IMR-90 (cell line): ENCODE measurements around the gene VILL. TPM values are rescaled to one million over a fixed set of nuclear protein-coding genes. Genes with fewer than 3 reads are reported as not detected.

Source experiments
- ATAC-seq: fragments of 200-7000 bp; cut with Tn5 transposase; 2 replicates; pipeline ENCODE4 v1.9.1; 2020; ENCODE audit warnings: low read depth, mild to moderate bottlenecking, moderate library complexity
- BruUV-seq: library from RNA; stranded (reverse); fragments of 400-500 nt; replicated peaks from 2 replicates; lab custom pipeline; 2021; lab: Mats Ljungman, UMichigan
- CTCF ChIA-PET: fragments of 300-600 bp; formaldehyde crosslinking; extraction: SDS; loops from one replicate; lab custom pipeline; 2021; ENCODE audit warnings: antibody characterized with exemption; lab: Yijun Ruan, JAX
- POLR2A ChIA-PET: fragments of 300-600 bp; sonication (Branson Sonifier 250); formaldehyde crosslinking; loops from one replicate; lab custom pipeline; 2022; ENCODE audit warnings: antibody characterized with exemption; ENCODE audit not compliant: unreplicated experiment; lab: Charles Lee
- DNase-seq: peaks from one replicate; pipeline ENCODE4 v3.0.0; 2013
- H2AFZ ChIP-seq: replicated peaks from 2 replicates; pipeline ENCODE3; 2013; ENCODE audit warnings: low read length, mild to moderate bottlenecking; ENCODE audit not compliant: poor library complexity
- H2AK5ac ChIP-seq: 2 replicates; pipeline ENCODE4 v1.6.1; 2013; ENCODE audit warnings: low read depth, low read length, inconsistent platforms
- H2AK9ac ChIP-seq: replicated peaks from 2 replicates; pipeline ENCODE3; 2013; ENCODE audit warnings: mild to moderate bottlenecking, low read depth, low read length, moderate library complexity; ENCODE audit not compliant: poor library complexity
- H2BK120ac ChIP-seq: 2 replicates; pipeline ENCODE4 v1.6.1; 2013; ENCODE audit warnings: low read depth, low read length, inconsistent platforms
- H2BK15ac ChIP-seq: 3 replicates; pipeline ENCODE4 v1.6.1; 2013; ENCODE audit warnings: low read depth, low read length, inconsistent platforms
- H2BK20ac ChIP-seq: 2 replicates; pipeline ENCODE4 v1.6.1; 2013; ENCODE audit warnings: low read depth, mild to moderate bottlenecking, inconsistent platforms, low read length, moderate library complexity
- H2BK5ac ChIP-seq: 2 replicates; pipeline ENCODE4 v1.6.1; 2013; ENCODE audit warnings: mild to moderate bottlenecking, low read depth, low read length, inconsistent platforms; ENCODE audit not compliant: poor library complexity, severe bottlenecking
- H3K14ac ChIP-seq: replicated peaks from 2 replicates; pipeline ENCODE4 v1.6.1; 2013; ENCODE audit warnings: low read depth, low read length, inconsistent platforms
- H3K18ac ChIP-seq: 2 replicates; pipeline ENCODE4 v1.6.1; 2013; ENCODE audit warnings: low read depth, low read length, control low read depth
- H3K23ac ChIP-seq: 2 replicates; pipeline ENCODE4 v1.6.1; 2013; ENCODE audit warnings: low read depth, low read length, inconsistent platforms
- H3K27ac ChIP-seq: 2 replicates; pipeline ENCODE4 v1.5.1; 2013; ENCODE audit warnings: mild to moderate bottlenecking, control low read depth, low read length; ENCODE audit not compliant: insufficient read depth
- H3K27me3 ChIP-seq: 2 replicates; pipeline ENCODE4 v1.6.1; 2013; ENCODE audit warnings: low read length; ENCODE audit not compliant: control insufficient read depth, insufficient read depth
- H3K36me3 ChIP-seq: 2 replicates; pipeline ENCODE4 v1.6.1; 2013; ENCODE audit warnings: low read length, mixed read lengths; ENCODE audit not compliant: control insufficient read depth, insufficient read depth
- H3K4ac ChIP-seq: 2 replicates; pipeline ENCODE4 v1.6.1; 2013; ENCODE audit warnings: low read depth, low read length, inconsistent platforms
- H3K4me1 ChIP-seq: 2 replicates; pipeline ENCODE4 v1.6.1; 2013; ENCODE audit warnings: low read length, mixed read lengths; ENCODE audit not compliant: control insufficient read depth, insufficient read depth
- H3K4me2 ChIP-seq: 2 replicates; pipeline ENCODE4 v1.6.1; 2013; ENCODE audit warnings: low read depth, mild to moderate bottlenecking, control low read depth, low read length, moderate library complexity
- H3K4me3 ChIP-seq: 2 replicates; pipeline ENCODE4 v1.5.1; 2013; ENCODE audit warnings: low read depth, mild to moderate bottlenecking, control low read depth, low read length, moderate library complexity; ENCODE audit not compliant: insufficient read depth
- H3K56ac ChIP-seq: 2 replicates; pipeline ENCODE4 v1.6.1; 2013; ENCODE audit warnings: low read length, inconsistent platforms; ENCODE audit not compliant: insufficient read depth; ENCODE audit errors: extremely low read depth
- H3K79me1 ChIP-seq, 2 experiments: 2 replicates each; pipeline ENCODE4 v1.6.1; 2013; ENCODE audit warnings: low read length in 2 of 2, inconsistent platforms in 1 of 2, low read depth in 1 of 2
- H3K9ac ChIP-seq: 2 replicates; pipeline ENCODE4 v1.6.1; 2013; ENCODE audit warnings: low read depth, low read length, control low read depth
- H3K9me1 ChIP-seq: 2 replicates; pipeline ENCODE4 v1.6.1; 2013; ENCODE audit warnings: low read length, inconsistent platforms; ENCODE audit not compliant: insufficient read depth
- H3K9me3 ChIP-seq: 2 replicates; pipeline ENCODE4 v1.6.1; 2013; ENCODE audit warnings: low read length; ENCODE audit not compliant: control insufficient read depth, insufficient read depth
- H4K20me1 ChIP-seq: 2 replicates; pipeline ENCODE4 v1.6.1; 2013; ENCODE audit warnings: low read length, inconsistent platforms; ENCODE audit not compliant: insufficient read depth
- H4K5ac ChIP-seq: 2 replicates; pipeline ENCODE4 v1.6.1; 2013; ENCODE audit warnings: mild to moderate bottlenecking, low read depth, low read length, control low read depth
- H4K8ac ChIP-seq, 2 experiments: 2 replicates each; pipeline ENCODE4 v1.6.1; 2013; ENCODE audit warnings: low read depth in 2 of 2, low read length in 2 of 2, control low read depth in 1 of 2, inconsistent platforms in 1 of 2
- H4K91ac ChIP-seq: 2 replicates; pipeline ENCODE4 v1.6.1; 2013; ENCODE audit warnings: low read depth, low read length, inconsistent platforms; ENCODE audit not compliant: insufficient read depth
- BHLHE40 ChIP-seq: fragments of 150-350 bp; IDR thresholded peaks from 2 replicates; pipeline ENCODE4 v1.6.1; 2016; ENCODE audit warnings: mild to moderate bottlenecking, low read depth, low read length
- CEBPB ChIP-seq: IDR thresholded peaks from 2 replicates; pipeline ENCODE4 v1.6.1; 2012; ENCODE audit warnings: low read depth, low read length, improper control_type of control experiment
- CHD1 ChIP-seq: IDR thresholded peaks from 2 replicates; pipeline ENCODE4 v1.6.1; 2012; ENCODE audit warnings: low read depth, low read length, improper control_type of control experiment
- FOS ChIP-seq: fragments of 150-350 bp; IDR thresholded peaks from 2 replicates; pipeline ENCODE4 v1.6.1; 2016; ENCODE audit warnings: low read depth, low read length
- MAFK ChIP-seq: IDR thresholded peaks from 2 replicates; pipeline ENCODE4 v1.6.1; 2012; ENCODE audit warnings: low read depth, low read length, improper control_type of control experiment
- MAZ ChIP-seq: IDR thresholded peaks from 2 replicates; pipeline ENCODE4 v1.6.1; 2012; ENCODE audit warnings: low read depth, mild to moderate bottlenecking, low read length, improper control_type of control experiment, moderate library complexity, borderline replicate concordance
- MXI1 ChIP-seq: IDR thresholded peaks from 2 replicates; pipeline ENCODE4 v1.6.1; 2012; ENCODE audit warnings: low read depth, mild to moderate bottlenecking, low read length, moderate library complexity, borderline replicate concordance
- NFE2L2 ChIP-seq: fragments of 150-350 bp; IDR thresholded peaks from 2 replicates; pipeline ENCODE4 v1.6.1; 2016; ENCODE audit warnings: low read depth, mild to moderate bottlenecking, low read length
- POLR2A ChIP-seq: IDR thresholded peaks from 2 replicates; pipeline ENCODE4 v1.6.1; 2012; ENCODE audit warnings: mild to moderate bottlenecking, low read depth, low read length
- RAD21 ChIP-seq: IDR thresholded peaks from 2 replicates; pipeline ENCODE4 v1.6.1; 2012; ENCODE audit warnings: low read length, improper control_type of control experiment
- RCOR1 ChIP-seq: IDR thresholded peaks from 2 replicates; pipeline ENCODE4 v1.6.1; 2012; ENCODE audit warnings: mild to moderate bottlenecking, low read length, improper control_type of control experiment; ENCODE audit not compliant: insufficient replicate concordance
- RFX5 ChIP-seq: IDR thresholded peaks from 2 replicates; pipeline ENCODE4 v1.8.0; 2012; ENCODE audit warnings: low read depth, mild to moderate bottlenecking, low read length, moderate library complexity
- SMC3 ChIP-seq: fragments of 150-350 bp; IDR thresholded peaks from 2 replicates; pipeline ENCODE4 v1.6.1; 2016; ENCODE audit warnings: low read depth, mild to moderate bottlenecking, antibody characterized with exemption, low read length, moderate library complexity
- WGBS, 2 experiments: methylation state at CpG; one replicate each; pipeline versions ENCODE4 v1.1.5 to v1.1.7; 2013; ENCODE audit warnings: missing lambda C conversion rate in 2 of 2; ENCODE audit not compliant: insufficient read length in 1 of 2; ENCODE audit errors: extremely low coverage in 2 of 2; 5-methylcytosine and 5-hydroxymethylcytosine counted together
- dilution Hi-C: fragments of 300-500 bp; cut with HindIII; formaldehyde crosslinking; loops from one replicate; pipeline ENCODE4 v1.14.3; 2018; ENCODE audit warnings: low sequenced_read_pairs; ENCODE audit not compliant: unreplicated experiment
- in situ Hi-C: fragments of 300-500 bp; cut with MboI; formaldehyde crosslinking; loops from 3 replicates; pipeline ENCODE4 v1.14.3; 2019; ENCODE audit warnings: low sequenced_read_pairs, inconsistent platforms, mixed read lengths
- intact Hi-C: fragments of 100-400 bp; cut with micrococcal nuclease; formaldehyde crosslinking; loops from 2 replicates; pipeline ENCODE4 v1.10.0; 2022
- polyA plus RNA-seq, 3 experiments: library from polyadenylated mRNA; depleted of rRNA; stranded (reverse); fragments of >200 nt; gene quantifications; 2 replicates each; pipeline ENCODE4 v1.2.3, GENCODE V29; 2012; ENCODE audit warnings: low replicate concordance in 1 of 3
- total RNA-seq: library from RNA; depleted of rRNA; stranded (reverse); fragments of >200 nt; gene quantifications from 2 replicates; pipeline ENCODE4 v1.2.3, GENCODE V29; 2012
- TF ChIP-seq, protein P1 (sequence below): conservative IDR thresholded peaks from 2 replicates; pipeline ENCODE4 v1.5.1; 2012; ENCODE audit warnings: mild to moderate bottlenecking, low read depth, low read length, improper control_type of control experiment
- TF ChIP-seq, protein P2 (sequence below): fragments of 150-350 bp; IDR thresholded peaks from 2 replicates; pipeline ENCODE4 v1.6.1; 2016; ENCODE audit warnings: low read depth, mild to moderate bottlenecking, low read length, moderate library complexity, borderline replicate concordance
- TF ChIP-seq, protein P3 (sequence below): fragments of 150-350 bp; IDR thresholded peaks from 2 replicates; pipeline ENCODE4 v1.6.1; 2017; ENCODE audit warnings: mild to moderate bottlenecking, antibody characterized with exemption, low read length, low read depth

VILL gene
- total and polyA plus RNA-seq, 2 of the 4 experiments (the other 2 are of a cell fraction): 2.3 to 4.7 TPM

DNA sequence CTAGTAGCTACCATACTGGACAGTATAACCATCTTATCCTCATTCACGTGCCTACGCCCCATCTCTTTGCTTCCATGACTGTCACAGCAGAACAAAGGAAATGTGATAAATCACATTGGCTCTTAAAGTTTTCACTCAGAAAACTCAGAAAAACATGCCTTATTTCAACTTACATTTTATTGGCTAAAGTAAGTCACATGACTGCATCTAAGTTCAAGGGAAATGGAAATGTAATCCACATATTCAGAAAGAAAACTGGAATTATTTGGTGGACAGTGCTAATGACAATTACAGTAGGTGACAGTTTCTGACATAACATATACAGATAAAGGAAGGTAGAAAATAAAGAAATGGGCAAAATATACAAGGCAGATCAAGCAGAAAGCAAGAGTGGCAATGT, 37.4 kb upstream of the VILL start:
- no peak overlapping the region for H2AFZ ChIP-seq
- peaks cover 10 to 19% of the 10 kb centered on the region in 2 experiments; a peak in 3 of 4 replicates for H3K79me1 ChIP-seq
- H2AK9ac ChIP-seq: no peak overlapping the region
- H3K4me1 ChIP-seq: peaks cover 13% of the 10 kb centered on the region
- no peak overlapping the region for H4K8ac ChIP-seq
- in situ Hi-C loops: no loop called here
- no peaks in the 10 kb centered on the region for H3K9me3 ChIP-seq
- no peak overlapping the region for H2BK20ac ChIP-seq
- TF ChIP-seq POLR2A (no peak), SMC3 (no peak), FOS (no peak), CEBPB (no peak), RCOR1 (no peak), MAZ (no peak), MAFK (no peak), MXI1 (no peak), CHD1 (no peak), BHLHE40 (no peak), NFE2L2 (no peak), RAD21 (no peak), RFX5 (no peak)
- TF ChIP-seq, protein P1, sequence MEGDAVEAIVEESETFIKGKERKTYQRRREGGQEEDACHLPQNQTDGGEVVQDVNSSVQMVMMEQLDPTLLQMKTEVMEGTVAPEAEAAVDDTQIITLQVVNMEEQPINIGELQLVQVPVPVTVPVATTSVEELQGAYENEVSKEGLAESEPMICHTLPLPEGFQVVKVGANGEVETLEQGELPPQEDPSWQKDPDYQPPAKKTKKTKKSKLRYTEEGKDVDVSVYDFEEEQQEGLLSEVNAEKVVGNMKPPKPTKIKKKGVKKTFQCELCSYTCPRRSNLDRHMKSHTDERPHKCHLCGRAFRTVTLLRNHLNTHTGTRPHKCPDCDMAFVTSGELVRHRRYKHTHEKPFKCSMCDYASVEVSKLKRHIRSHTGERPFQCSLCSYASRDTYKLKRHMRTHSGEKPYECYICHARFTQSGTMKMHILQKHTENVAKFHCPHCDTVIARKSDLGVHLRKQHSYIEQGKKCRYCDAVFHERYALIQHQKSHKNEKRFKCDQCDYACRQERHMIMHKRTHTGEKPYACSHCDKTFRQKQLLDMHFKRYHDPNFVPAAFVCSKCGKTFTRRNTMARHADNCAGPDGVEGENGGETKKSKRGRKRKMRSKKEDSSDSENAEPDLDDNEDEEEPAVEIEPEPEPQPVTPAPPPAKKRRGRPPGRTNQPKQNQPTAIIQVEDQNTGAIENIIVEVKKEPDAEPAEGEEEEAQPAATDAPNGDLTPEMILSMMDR: no peak
- TF ChIP-seq, protein P2, sequence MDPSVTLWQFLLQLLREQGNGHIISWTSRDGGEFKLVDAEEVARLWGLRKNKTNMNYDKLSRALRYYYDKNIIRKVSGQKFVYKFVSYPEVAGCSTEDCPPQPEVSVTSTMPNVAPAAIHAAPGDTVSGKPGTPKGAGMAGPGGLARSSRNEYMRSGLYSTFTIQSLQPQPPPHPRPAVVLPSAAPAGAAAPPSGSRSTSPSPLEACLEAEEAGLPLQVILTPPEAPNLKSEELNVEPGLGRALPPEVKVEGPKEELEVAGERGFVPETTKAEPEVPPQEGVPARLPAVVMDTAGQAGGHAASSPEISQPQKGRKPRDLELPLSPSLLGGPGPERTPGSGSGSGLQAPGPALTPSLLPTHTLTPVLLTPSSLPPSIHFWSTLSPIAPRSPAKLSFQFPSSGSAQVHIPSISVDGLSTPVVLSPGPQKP: no peak
- TF ChIP-seq, protein P3, sequence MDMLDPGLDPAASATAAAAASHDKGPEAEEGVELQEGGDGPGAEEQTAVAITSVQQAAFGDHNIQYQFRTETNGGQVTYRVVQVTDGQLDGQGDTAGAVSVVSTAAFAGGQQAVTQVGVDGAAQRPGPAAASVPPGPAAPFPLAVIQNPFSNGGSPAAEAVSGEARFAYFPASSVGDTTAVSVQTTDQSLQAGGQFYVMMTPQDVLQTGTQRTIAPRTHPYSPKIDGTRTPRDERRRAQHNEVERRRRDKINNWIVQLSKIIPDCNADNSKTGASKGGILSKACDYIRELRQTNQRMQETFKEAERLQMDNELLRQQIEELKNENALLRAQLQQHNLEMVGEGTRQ: no peak
- 100% methylated on average over 1 of the region's 2 CpGs; no CpG with 5 or more reads in 1 of the 2 experiments for WGBS, 2 experiments
- peaks cover 9% of the 10 kb centered on the region for H3K9me1 ChIP-seq
- peaks cover 4% of the 10 kb centered on the region for H3K36me3 ChIP-seq
- intact Hi-C loops: loop anchor here (5.0 kb wide), 1 partner anchor 506 kb away; no protein-coding TSS in a partner anchor
- no peaks in the 10 kb centered on the region for H3K27me3 ChIP-seq
- H3K56ac ChIP-seq: no peak overlapping the region
- ATAC-seq (no peak), DNase-seq (no peak)
- H2BK5ac ChIP-seq: no peak overlapping the region
- ChIA-PET POLR2A (no interaction called here), CTCF (interaction anchor here (1.6 kb wide), 1 partner anchor 44 kb away, joined by 3 read pairs; no protein-coding TSS in a partner anchor)
- BruUV-seq: no TSS peak
- H3K23ac ChIP-seq: no peak overlapping the region
- H2BK120ac ChIP-seq: no peak overlapping the region
- no peak overlapping the region for H3K4ac ChIP-seq
- H3K4me3 ChIP-seq: no peak overlapping the region
- no peak overlapping the region for H4K5ac ChIP-seq
- H3K9ac ChIP-seq: no peak overlapping the region
- dilution Hi-C loops: no loop called here
- no peak overlapping the region for H2AK5ac ChIP-seq
- no peaks in the 10 kb centered on the region for H4K20me1 ChIP-seq
- no peak overlapping the region for H3K18ac ChIP-seq
- H3K4me2 ChIP-seq: no peak overlapping the region
- H3K14ac ChIP-seq: no peak overlapping the region
- H4K91ac ChIP-seq: no peak overlapping the region
- H2BK15ac ChIP-seq: no peak overlapping the region
- no peak overlapping the region for H3K27ac ChIP-seq
